HG02840 (cell line): ENCODE measurements around the gene CDC6.

Experiments
- ATAC-seq: cut with Tn5 transposase; IDR thresholded peaks from one replicate; pipeline ENCODE4 v1.9.1; 2021; ENCODE audit warnings: mild to moderate bottlenecking, moderate library complexity, moderate number of reproducible peaks; ENCODE audit not compliant: unreplicated experiment, low FRiP score

CDC6 gene

GRCh38 chr17:40309031-40309948, 21.6 kb downstream of the CDC6 start, which contains the start of gene RARA:
Gene RARA, plus strand, starts transcription at chr17:40309180. Its CDS starts 22,039 bp downstream, at chr17:40331219.
- ATAC-seq: no peak

DNA sequence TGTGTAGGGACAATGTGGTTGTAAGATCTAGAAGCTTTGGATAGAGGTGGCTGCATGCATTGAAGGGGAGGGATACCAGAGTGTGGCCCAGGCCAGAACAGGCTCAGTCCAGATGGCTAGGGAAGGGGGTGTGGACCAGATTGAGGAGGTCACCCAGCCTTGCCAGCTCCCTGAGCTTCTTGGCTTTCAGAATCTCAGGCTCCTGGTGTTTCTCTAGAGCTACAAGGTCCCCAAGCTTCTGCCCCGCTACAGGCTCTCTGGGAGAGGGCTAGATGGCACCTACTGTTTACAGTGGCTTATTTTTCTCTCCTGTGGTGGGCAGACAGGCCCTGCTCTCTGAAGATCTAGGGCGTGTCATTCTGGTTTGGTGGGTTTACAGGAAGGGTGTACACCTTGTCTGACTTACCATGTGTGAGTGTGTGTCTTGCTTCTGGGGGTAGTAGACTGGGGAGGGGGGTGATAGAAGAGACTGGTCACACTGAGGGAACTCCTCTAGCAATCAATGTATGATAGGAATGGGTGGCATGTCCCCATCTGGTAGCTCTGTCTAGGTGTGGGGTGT, 22.4 kb downstream of the CDC6 start:
- no peak for ATAC-seq

- ATAC-seq: no peak
Measured at GRCh38 chr17:40310882-40311391, 23.3 kb downstream of the CDC6 start.

- ATAC-seq: no peak
Measured at GRCh38 chr17:40311575-40311974, 23.9 kb downstream of the CDC6 start.

GRCh38 chr17:40312131-40312731, 24.6 kb downstream of the CDC6 start:
- ATAC-seq: no peak

DNA sequence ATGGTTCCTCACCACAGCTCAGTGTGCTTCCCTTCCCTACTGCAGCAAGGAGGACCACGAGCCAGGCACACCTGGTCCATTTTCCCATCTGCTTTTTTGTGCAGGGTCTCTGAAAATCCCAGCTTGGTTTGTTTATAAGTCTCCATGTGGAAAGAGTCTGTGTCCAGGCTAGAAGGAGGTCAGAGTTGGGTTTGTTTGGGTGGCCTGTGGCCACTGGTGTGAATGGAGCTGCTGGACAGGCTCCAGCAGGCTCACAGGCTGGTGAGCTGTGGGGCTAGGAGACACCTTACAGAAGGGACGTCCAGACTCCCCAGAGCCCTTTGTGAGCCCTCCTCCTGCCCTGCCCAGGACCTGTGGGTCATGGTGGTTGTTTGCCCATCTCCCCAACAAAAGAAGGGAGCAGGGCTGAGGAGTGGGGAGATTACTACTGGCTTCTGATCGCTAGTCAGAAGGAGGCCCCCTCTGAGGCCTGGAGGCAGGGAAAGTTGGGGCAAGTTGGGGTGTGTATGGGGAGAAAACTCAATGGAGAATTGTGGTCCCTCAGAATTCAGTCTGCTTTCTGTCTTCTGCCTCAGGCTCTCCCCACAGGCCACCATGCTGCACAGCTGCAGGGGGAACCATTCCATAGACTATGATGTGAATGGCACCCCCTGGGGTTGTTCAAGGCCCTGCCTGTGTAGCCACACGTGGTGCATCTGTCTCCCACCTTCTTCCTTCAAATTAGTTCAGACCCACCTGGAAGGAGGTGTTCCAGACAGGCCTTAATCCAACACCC, 25.4 kb downstream of the CDC6 start:
- no peak for ATAC-seq

DNA sequence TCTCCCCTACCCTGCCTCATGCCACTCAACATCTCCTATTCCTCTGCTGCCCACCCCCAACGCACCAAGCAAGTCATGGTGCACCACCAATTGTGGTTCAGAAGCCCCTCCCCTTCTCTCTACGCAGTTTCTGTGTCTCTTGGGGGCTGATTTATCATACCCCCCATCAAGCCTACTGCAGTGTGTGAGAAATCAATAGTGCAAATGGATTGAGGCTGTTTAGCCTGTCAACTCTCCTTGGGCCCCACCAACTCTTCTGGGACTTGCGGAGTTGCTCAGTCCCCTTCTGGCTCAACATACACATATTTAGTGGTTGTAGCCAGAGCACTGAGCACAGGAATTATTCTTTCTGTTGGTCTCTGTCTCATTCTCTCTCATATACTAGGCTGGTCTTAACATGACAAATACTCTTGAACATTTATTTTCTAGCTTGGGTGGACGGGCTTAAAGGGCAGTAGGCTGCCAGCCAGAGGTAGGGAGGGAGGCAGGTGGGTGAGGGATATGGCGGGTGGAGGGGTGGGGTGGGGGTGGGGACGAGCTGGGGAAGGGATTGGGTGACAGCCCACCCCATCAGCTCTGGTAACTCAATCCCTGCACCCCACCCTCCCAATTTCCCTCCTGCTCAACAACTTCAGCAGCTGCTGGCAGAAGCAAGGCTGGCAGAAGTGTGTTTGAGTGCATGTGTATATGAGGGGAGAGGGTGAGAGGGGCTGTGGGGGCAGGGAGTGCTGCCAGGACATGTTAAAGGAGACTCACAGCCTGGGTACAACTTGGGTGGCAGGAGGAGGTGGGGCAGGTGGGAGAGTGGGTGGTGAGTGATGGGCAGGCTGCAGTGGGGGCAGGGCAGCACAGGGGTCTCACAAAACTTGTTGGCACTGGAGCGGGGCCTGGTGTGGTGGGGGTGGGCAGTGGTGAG, 26.2 kb downstream of the CDC6 start:
- no peak for ATAC-seq

- ATAC-seq: no peak
Measured at GRCh38 chr17:40314584-40314956, 26.9 kb downstream of the CDC6 start.

- no peak for ATAC-seq
Measured at GRCh38 chr17:40315206-40315605, 27.5 kb downstream of the CDC6 start.

DNA sequence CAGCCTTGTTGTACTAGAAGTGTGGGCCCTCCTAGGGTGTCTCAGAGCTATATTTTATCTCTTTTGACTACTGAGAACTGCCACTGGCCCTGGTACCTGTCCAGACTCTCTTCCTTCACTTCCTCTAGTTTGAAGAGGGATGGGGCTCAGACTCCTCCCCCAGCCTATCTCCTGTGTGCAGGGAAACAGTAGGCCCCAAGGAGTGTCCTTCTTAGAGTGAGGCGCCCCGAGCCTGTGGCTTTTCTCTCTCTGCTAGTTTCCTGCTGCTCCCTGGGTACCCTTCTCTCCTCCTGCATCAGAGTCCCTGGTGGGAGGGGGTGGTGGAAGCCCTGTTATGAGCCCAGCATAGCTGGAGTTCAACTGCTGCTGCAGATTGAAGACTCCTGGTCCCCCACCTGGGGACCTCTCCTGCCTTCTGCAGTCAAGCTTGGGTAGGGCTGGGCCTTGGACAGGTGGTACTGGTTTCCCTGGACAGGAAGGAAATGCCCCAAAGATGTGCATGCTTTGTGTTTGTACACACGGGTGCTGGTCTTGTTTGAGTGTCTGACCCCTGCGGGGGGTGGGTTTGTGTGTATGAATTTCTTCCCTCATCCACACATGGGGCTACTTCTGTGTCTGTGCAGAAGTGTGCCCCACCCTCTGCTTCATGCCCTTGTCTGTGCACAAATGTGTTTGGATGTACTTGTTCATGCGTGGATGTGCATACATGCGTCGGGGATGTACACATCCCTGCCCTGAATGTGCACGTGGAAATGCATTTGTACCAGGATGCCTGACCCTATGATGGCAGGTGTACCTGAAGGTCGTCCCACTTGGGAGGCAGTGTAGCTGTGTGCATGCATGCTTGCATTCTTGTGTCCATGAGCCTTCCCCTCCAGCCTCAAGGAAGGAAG, 28.2 kb downstream of the CDC6 start:
- ATAC-seq: no peak

DNA sequence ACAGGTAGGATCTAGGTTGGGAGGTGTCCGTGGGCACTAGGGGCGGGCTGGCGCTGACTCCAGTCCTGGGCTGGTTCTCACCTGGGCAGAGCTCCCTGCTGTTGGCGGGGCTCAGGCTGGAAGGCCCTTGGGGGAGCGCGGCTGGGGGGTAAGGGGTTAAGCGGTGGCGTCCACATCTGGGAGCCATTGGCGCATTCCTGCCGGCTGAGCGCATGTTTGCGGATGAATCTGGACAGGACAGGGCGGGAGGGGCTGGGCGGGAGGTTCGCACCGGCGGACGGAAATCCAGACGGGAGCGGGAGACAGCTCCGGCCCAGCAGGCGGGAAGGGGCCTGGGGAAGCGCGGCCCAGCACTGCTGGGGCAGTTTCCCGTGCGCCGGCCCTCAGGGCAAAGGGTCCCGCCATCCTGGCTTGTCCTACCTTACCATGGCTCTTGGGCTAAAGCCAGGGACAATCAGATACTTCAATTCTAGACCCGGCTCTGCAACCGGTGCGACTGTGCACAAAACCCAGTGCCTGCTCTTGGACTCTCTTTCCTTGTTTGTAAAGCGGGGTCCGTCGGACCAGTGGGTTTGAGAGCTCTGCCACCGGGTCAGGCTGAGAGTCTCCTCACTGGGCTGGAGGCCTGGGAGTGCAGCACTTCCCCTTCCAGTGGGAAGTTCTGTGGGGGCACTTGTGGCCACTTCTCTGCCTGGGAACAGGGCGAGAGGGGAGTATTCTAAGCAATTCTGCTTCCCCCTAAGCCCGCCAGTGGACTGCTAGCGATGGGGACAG, 29.1 kb downstream of the CDC6 start:
- ATAC-seq: no peak

DNA sequence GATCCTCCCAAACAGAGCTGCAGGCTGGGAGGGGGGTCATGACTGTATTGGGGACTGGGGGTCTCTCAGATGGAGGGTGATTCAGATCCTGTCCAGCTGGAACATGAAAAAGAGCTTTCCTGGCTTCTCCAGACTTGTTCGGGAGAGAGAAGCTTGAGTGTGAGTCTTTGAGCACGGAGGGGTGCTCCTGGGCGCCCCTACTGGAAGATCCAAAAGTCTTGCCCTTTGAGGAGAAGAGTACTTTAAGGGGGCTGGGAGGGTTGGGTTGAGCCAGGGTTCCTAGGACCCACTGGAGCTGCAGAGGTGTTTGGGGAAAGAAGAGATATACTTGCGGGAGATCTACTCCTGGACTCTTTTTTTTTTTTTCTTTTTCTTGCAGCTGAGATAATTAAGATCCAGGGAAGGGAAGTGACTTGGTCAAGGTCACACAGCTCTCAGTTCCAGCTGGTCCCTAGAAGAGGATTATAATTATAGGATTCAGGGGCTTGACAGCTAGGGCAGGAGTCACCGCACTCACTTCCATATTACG, 29.7 kb downstream of the CDC6 start:
- ATAC-seq: no peak

GRCh38 chr17:40317880-40318829, 30.5 kb downstream of the CDC6 start:
- peak; percentile 56 for ATAC-seq

- no peak for ATAC-seq
Measured at GRCh38 chr17:40318830-40319391, 31.2 kb downstream of the CDC6 start.

DNA sequence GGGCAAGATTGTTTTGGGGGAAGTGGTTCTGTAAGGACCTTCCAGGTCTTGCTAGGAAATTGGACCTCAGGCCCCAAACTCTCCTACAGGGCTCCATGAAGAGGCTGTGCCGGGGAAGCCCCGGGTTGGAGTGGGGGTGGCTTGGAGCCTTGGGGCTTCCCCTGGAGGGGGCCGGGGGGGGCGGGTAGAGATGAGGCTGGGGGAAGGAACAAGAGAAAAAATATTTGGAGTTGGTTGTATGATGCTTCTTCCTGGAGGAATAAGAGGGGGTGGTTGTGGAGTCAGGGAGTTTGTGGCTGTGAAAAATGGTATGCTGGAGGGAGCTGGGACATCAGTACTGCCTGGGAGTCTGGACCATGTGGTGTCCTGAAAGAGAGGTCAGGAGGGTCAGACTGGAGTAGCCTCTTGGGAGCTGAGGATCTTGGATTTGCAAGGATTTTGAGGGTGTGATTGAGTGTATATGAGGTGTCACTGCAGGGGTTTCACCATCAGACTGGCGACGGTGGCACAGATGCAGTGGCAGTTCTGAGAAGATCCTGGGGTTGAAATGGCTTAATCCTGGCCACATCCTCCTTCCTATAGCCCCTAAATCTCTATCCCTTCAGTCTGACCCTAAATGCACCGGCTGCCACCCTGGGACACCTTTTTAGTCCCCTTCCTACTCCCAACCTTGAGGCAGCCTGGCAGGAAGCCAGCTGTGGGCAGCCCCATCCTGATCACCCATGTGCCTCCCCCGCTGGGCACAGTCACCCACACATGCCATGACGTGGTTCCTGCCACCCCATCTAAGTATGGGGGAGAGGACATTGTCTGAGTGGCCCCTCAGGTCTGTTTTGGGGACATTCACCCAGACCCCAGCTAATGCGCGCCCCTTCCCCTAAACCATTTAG, 32.2 kb downstream of the CDC6 start:
- ATAC-seq: no peak
